ENCODE measurements around the gene RALGPS1. TPM values are rescaled to one million over a fixed set of nuclear protein-coding genes. Genes with fewer than 3 reads are reported as not detected.

Gene RALGPS1
- total RNA-seq, 2 donors from 2014 or later: 15.3 to 79.4 TPM

- no peak overlapping the region for H3K4me3 ChIP-seq
- no peak overlapping the region for H3K27ac ChIP-seq
- DNase-seq: no peak
- 85 to 87% methylated on average over 8 of the region's 8 CpGs for WGBS, 2 donors
- intact Hi-C loops (cut with DNase I): no loop called here
- ATAC-seq: no peak
- H3K4me1 ChIP-seq: no peaks in the 10 kb centered on the region
- H3K27me3 ChIP-seq: no peaks in the 10 kb centered on the region
- no peaks in the 10 kb centered on the region for H3K9me3 ChIP-seq
- H3K36me3 ChIP-seq (replicated peaks in 1 of 2; ENCODE audit: insufficient read depth in 1 of 2, low read depth in 2 of 2): no peaks in the 10 kb centered on the region
- TF ChIP-seq POLR2A (IDR thresholded peaks at IDR 0.05) (no peak), CTCF (IDR thresholded peaks at IDR 0.05) (no peak)
Measured at GRCh38 chr9:127051881-127052595, 137.5 kb downstream of the RALGPS1 start.

- intact Hi-C loops (cut with DNase I): no loop called here
- Histone ChIP-seq H3K36me3 (replicated peaks in 1 of 2; ENCODE audit: insufficient read depth in 1 of 2, low read depth in 2 of 2) (no peaks in the 10 kb centered on the region), H3K9me3 (no peaks in the 10 kb centered on the region), H3K27ac (no peak overlapping the region), H3K27me3 (no peaks in the 10 kb centered on the region), H3K4me3 (no peak overlapping the region), H3K4me1 (no peaks in the 10 kb centered on the region)
- 77 to 82% methylated on average over 14 of the region's 14 CpGs for WGBS, 2 donors
- DNase-seq: peak in 1 of 4 donors; percentile 13
- peak; percentile 27 for ATAC-seq
- TF ChIP-seq CTCF (IDR thresholded peaks at IDR 0.05): no peak
- no peak for TF ChIP-seq POLR2A (IDR thresholded peaks at IDR 0.05)
Measured at GRCh38 chr9:127053057-127053821, 138.7 kb downstream of the RALGPS1 start.

GRCh38 chr9:127053960-127054359, 139.4 kb downstream of the RALGPS1 start:
- TF ChIP-seq CTCF (IDR thresholded peaks at IDR 0.05): no peak
- TF ChIP-seq POLR2A (IDR thresholded peaks at IDR 0.05): no peak
- H3K27me3 ChIP-seq: no peaks in the 10 kb centered on the region
- 90 to 92% methylated on average over 5 of the region's 5 CpGs for WGBS, 2 donors
- H3K36me3 ChIP-seq (replicated peaks in 1 of 2; ENCODE audit: insufficient read depth in 1 of 2, low read depth in 2 of 2): no peaks in the 10 kb centered on the region
- ATAC-seq: no peak
- intact Hi-C loops (cut with DNase I): no loop called here
- no peak overlapping the region for H3K27ac ChIP-seq
- no peak for DNase-seq
- H3K4me3 ChIP-seq: no peak overlapping the region
- H3K9me3 ChIP-seq: no peaks in the 10 kb centered on the region
- H3K4me1 ChIP-seq: no peaks in the 10 kb centered on the region

GRCh38 chr9:127055745-127056402, 141.3 kb downstream of the RALGPS1 start:
- intact Hi-C loops (cut with DNase I): no loop called here
- DNase-seq: no peak
- H3K27me3 ChIP-seq: no peaks in the 10 kb centered on the region
- ATAC-seq: no peak
- no peak for TF ChIP-seq POLR2A (IDR thresholded peaks at IDR 0.05)
- no peak for TF ChIP-seq CTCF (IDR thresholded peaks at IDR 0.05)
- H3K27ac ChIP-seq: no peak overlapping the region
- H3K4me1 ChIP-seq: no peaks in the 10 kb centered on the region
- H3K36me3 ChIP-seq (replicated peaks in 1 of 2; ENCODE audit: insufficient read depth in 1 of 2, low read depth in 2 of 2): no peaks in the 10 kb centered on the region
- no peak overlapping the region for H3K4me3 ChIP-seq
- H3K9me3 ChIP-seq: no peaks in the 10 kb centered on the region
